Endodermal cell (in vitro differentiated cells): ENCODE measurements around the gene B4GALT1. TPM values are rescaled to one million over a fixed set of nuclear protein-coding genes. Genes with fewer than 3 reads are reported as not detected.

ENCODE experiments used
- DNase-seq: peaks from one replicate; pipeline ENCODE4 v3.0.0-alpha.2; 2017
- H3K27ac ChIP-seq: 2 replicates; pipeline ENCODE4 v1.5.1; 2013; ENCODE audit warnings: mild to moderate bottlenecking, low read depth, low read length, moderate library complexity
- H3K27me3 ChIP-seq: 2 replicates; pipeline ENCODE4 v1.6.1; 2013; ENCODE audit warnings: mild to moderate bottlenecking, low read length, moderate library complexity; ENCODE audit not compliant: insufficient read depth, control insufficient read depth, poor library complexity, severe bottlenecking
- H3K36me3 ChIP-seq: 2 replicates; pipeline ENCODE4 v1.7.0; 2013; ENCODE audit warnings: mild to moderate bottlenecking, low read length, moderate library complexity; ENCODE audit not compliant: control insufficient read depth, insufficient read depth
- H3K4me1 ChIP-seq: one replicate; pipeline ENCODE4 v1.7.0; 2013; ENCODE audit warnings: low read length; ENCODE audit not compliant: control insufficient read depth, insufficient read depth
- H3K4me3 ChIP-seq: 2 replicates; pipeline ENCODE4 v1.5.1; 2013; ENCODE audit warnings: mild to moderate bottlenecking, low read length, moderate library complexity
- H3K9ac ChIP-seq: 2 replicates; pipeline ENCODE4 v1.6.1; 2013; ENCODE audit warnings: mild to moderate bottlenecking, low read length, moderate library complexity; ENCODE audit not compliant: poor library complexity, severe bottlenecking; ENCODE audit errors: extremely low read depth
- H3K9me3 ChIP-seq: 2 replicates; pipeline ENCODE4 v1.6.1; 2013; ENCODE audit warnings: mild to moderate bottlenecking, low read length, moderate library complexity; ENCODE audit not compliant: control insufficient read depth
- H3K27ac Mint-ChIP-seq: 2 replicates; pipeline ENCODE4 v1.8.0; 2020; ENCODE audit warnings: mixed read lengths
- H3K27me3 Mint-ChIP-seq: 2 replicates; pipeline ENCODE4 v1.8.0; 2021; ENCODE audit warnings: mild to moderate bottlenecking, mixed read lengths; ENCODE audit not compliant: insufficient read depth
- H3K36me3 Mint-ChIP-seq: 2 replicates; pipeline ENCODE4 v1.8.0; 2020; ENCODE audit warnings: low read depth, mixed read lengths
- H3K4me1 Mint-ChIP-seq: 2 replicates; pipeline ENCODE4 v1.8.0; 2020; ENCODE audit warnings: mixed read lengths
- H3K4me3 Mint-ChIP-seq: 2 replicates; pipeline ENCODE4 v1.8.0; 2020; ENCODE audit warnings: mild to moderate bottlenecking, moderate library complexity, mixed read lengths
- H3K9me3 Mint-ChIP-seq: 2 replicates; pipeline ENCODE4 v1.8.0; 2020; ENCODE audit warnings: mild to moderate bottlenecking, mixed read lengths
- CTCF ChIP-seq: fragments of 200-600 bp; sonication (generic); conservative IDR thresholded peaks from 2 replicates; pipeline ENCODE4 v1.5.0; 2021; ENCODE audit warnings: antibody characterized with exemption, mild to moderate bottlenecking
- WGBS, 2 experiments: methylation state at CpG; one replicate each; pipeline versions ENCODE4 v1.1.5 to v1.1.7; 2013; ENCODE audit warnings: missing lambda C conversion rate in 2 of 2, mixed read lengths in 1 of 2; ENCODE audit not compliant: insufficient coverage in 1 of 2, insufficient read length in 1 of 2; 5-methylcytosine and 5-hydroxymethylcytosine counted together
- total RNA-seq, 2 donors: library from RNA; stranded (reverse); fragmentation: NEBNext Ultra II Directional in 1 of 2; extraction: Animal tissue kit (Norgen Biotek cat#: 25700) in 1 of 2; gene quantifications; 2 replicates in 1 of 2; 3 replicates in 1 of 2; pipeline ENCODE4 v1.2.1, GENCODE V29; 2021

B4GALT1 gene
- total RNA-seq, 2 donors from 2014 or later: 62.9 to 92.6 TPM

- TF ChIP-seq CTCF: no peak
- H3K9ac ChIP-seq: no peak overlapping the region
- no peak overlapping the region for H3K27ac ChIP-seq
- Mint-ChIP-seq H3K36me3 (peaks cover 48% of the 10 kb centered on the region), H3K9me3 (peaks cover 20% of the 10 kb centered on the region), H3K4me1 (peaks cover 52% of the 10 kb centered on the region), H3K4me3 (no peak overlapping the region), H3K27me3 (no peaks in the 10 kb centered on the region), H3K27ac (no peak overlapping the region)
- no peak for DNase-seq
- no peaks in the 10 kb centered on the region for H3K9me3 ChIP-seq
- peaks cover 45% of the 10 kb centered on the region for H3K36me3 ChIP-seq
- H3K4me3 ChIP-seq: no peak overlapping the region
- H3K4me1 ChIP-seq: peaks cover 21% of the 10 kb centered on the region
- 91% methylated on average over 3 of the region's 4 CpGs; no CpG with 5 or more reads in 1 of the 2 experiments for WGBS, 2 experiments
- H3K27me3 ChIP-seq: no peaks in the 10 kb centered on the region
Observed at GRCh38 chr9:33128570-33128969, 38.6 kb downstream of the B4GALT1 start.

GRCh38 chr9:33127881-33128280 is 39.3 kb downstream of the B4GALT1 start:
- TF ChIP-seq CTCF: no peak
- 60 to 88% methylated on average over 1 to 3 of the region's 5 CpGs for WGBS, 2 experiments
- Mint-ChIP-seq H3K27me3 (no peaks in the 10 kb centered on the region), H3K36me3 (peaks cover 44% of the 10 kb centered on the region), H3K4me3 (no peak overlapping the region), H3K27ac (no peak overlapping the region), H3K4me1 (peaks cover 52% of the 10 kb centered on the region), H3K9me3 (peaks cover 20% of the 10 kb centered on the region)
- H3K9me3 ChIP-seq: no peaks in the 10 kb centered on the region
- H3K27ac ChIP-seq: no peak overlapping the region
- H3K4me1 ChIP-seq: peaks cover 21% of the 10 kb centered on the region
- H3K36me3 ChIP-seq: peaks cover 45% of the 10 kb centered on the region
- no peak overlapping the region for H3K9ac ChIP-seq
- no peaks in the 10 kb centered on the region for H3K27me3 ChIP-seq
- no peak for DNase-seq
- H3K4me3 ChIP-seq: no peak overlapping the region

GRCh38 chr9:33125871-33126823 is 41.0 kb downstream of the B4GALT1 start:
- H3K27ac Mint-ChIP-seq: peak overlapping the region; percentile 60
- H3K4me1 ChIP-seq: peaks cover 21% of the 10 kb centered on the region
- 90 to 97% methylated on average over 6 to 8 of the region's 8 CpGs for WGBS, 2 experiments

More at GRCh38 chr9:33125871-33126823, 41.0 kb downstream of the B4GALT1 start:
- Histone ChIP-seq H3K36me3 (peaks cover 41% of the 10 kb centered on the region), H3K4me3 (peak overlapping the region; percentile 19), H3K27me3 (no peaks in the 10 kb centered on the region), H3K9ac (no peak overlapping the region), H3K9me3 (no peaks in the 10 kb centered on the region), H3K27ac (no peak overlapping the region)
- no peak for DNase-seq
- Mint-ChIP-seq H3K36me3 (peaks cover 41% of the 10 kb centered on the region), H3K9me3 (peaks cover 20% of the 10 kb centered on the region), H3K27me3 (no peaks in the 10 kb centered on the region), H3K4me1 (peaks cover 54% of the 10 kb centered on the region), H3K4me3 (no peak overlapping the region)
- TF ChIP-seq CTCF: no peak
